Stimulated activated CD4-positive, alpha-beta T cell treated with anti-CD3 and anti-CD28 coated beads, Interleukin-15, amount 100 ng/mL, for 1 hour (primary cell): ENCODE measurements around the gene KCNJ12.
"Not testable (repeated sequence)": the region's sequence is repeated elsewhere in the genome, so short reads cannot be mapped to it uniquely, and the experiment has no call there.

Experiments used
- DNase-seq, 2 donors: peaks; one replicate each; pipeline ENCODE4 v3.0.0-alpha.2; 2020; ENCODE audit warnings: low read depth in 1 of 2, low spot score in 1 of 2

KCNJ12 gene

DNA sequence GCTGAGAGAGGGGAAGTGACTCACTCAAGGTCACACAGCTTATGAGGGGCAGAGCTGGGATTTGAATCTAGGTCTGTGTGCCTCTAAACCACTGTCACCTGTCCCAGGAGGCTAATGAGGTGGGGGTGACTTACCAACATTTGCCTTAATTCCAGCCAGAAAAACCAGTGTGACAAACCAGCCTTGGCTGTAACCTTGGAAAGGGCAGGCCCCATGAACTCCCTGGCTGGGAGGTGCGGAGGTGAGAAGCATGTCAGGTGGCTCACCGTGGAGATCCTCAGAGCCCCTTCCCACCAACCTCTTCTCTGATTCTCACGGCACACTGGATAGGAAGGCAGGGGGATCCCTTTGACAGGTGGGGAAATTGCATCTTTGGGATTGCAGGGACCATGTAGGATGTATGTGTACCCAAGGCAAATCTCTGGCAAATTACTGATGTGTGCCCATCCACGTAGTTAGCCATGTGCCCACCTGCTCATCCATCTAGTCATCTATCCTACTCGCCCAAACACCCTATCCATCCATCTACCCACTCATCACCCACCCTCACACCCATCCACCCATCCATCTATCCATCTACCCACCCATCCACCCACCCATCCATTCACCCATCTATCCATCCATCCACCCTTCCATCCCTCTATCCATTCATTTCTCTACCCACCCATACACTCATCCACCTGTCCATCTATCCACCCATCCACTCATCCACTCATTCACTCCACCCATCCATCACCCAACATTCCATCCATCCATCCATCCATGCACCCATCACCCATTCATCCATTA lies 30.7 kb downstream of the KCNJ12 start:
- DNase-seq = not testable (repeated sequence)

DNA sequence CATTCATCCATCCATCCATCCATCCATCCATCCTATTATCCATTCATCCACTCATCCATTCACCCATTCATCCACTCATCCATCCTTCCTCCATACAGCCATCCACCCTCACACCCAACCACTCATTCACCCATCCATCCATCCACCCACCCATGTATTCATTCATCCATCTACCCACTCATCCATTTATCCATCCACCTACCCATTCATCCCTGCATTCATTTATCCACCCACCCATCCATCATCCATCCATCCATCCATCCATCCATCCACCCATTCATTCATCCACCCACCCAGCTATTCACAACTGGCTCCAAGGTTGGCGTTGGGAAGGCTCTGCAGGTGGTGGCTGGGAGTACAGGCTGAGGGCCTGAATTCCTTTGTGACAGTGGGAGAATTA lies 31.6 kb downstream of the KCNJ12 start:
- DNase-seq = not testable (repeated sequence)

DNA sequence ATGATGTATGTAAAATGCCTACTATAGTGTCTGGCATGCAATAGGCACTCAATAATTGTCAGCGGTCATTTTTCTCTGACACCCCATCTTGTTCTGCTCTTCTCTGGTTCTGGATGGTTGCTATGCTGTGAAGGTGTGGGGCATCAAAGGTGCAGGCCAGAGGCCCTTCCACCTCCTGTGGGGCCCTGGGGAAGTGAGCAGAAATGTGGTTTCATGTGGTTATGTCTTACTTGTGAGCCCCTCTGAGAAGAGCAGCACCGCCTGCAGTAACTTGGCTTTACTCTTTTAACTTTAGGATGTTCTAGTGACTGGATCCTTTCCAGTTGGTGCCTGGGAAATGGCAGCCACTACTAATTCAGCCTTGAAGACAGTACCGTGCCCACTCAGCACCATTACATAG lies 32.1 kb downstream of the KCNJ12 start:
- not testable (repeated sequence) for DNase-seq

DNA sequence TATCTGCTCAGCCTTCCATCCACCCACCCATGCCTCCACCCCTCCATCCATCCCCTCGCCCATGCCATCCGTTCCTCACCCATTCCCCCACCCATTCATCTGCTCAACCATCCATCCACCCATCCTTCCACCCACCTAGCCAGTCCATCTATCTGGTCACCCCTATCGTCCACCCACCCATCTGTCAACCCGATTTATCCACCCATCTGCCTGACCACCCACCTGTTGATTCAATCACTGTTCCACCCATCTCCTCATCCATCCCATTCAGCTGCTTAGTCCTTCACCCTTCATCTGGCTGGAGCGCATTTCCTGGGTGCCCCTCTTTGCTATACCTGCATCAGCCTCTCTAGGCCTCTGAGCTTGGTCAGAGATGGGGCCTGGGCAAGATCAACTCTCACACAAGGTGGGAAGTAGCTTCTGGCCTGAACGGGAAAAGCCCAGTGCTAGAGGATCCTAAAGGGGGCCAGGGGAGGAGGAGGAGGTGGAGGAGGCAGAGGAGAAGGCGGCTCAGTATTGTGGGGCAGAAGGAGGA lies 32.7 kb downstream of the KCNJ12 start:
- DNase-seq = not testable (repeated sequence)

DNA sequence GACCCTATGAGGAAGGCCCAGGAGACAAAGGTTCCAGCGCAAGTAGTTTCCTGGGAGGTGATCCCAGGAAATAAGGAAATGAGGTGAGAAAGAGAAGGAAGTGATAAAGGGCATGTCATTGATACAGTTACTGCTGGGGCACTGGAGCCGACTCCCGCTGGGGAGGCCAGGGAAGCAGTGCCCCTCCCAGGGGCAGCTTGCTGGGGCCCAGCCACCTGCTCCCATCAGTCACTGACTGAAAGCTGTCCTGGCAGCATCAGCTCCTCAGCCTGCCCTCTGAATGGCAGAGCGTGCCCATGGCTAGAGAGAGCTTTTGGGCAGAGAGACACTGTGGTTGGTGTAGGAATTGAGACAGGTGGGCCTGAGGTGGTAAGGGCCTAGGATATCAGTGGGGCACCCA lies 33.2 kb downstream of the KCNJ12 start:
- not testable (repeated sequence) for DNase-seq

DNA sequence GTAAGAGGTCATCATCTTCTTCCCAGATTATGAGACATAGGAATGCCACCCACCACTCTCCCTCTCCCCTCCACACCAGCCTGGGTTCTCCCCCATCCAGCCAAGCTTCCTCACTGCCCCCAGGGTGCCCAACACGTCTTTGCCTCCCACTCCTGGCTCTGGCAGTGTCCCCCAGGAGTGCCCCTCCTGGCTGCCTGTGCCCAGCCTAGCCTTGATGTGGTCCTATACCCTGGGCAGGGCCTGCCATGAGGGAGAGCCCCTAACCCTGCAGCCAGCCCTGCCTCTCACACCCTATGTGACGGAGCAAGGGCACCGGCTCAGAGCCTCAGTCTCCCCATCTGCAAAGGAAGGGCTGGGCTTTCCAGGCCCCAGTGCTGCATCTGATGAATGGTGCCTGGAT lies 33.8 kb downstream of the KCNJ12 start:
- not testable (repeated sequence) for DNase-seq

DNA sequence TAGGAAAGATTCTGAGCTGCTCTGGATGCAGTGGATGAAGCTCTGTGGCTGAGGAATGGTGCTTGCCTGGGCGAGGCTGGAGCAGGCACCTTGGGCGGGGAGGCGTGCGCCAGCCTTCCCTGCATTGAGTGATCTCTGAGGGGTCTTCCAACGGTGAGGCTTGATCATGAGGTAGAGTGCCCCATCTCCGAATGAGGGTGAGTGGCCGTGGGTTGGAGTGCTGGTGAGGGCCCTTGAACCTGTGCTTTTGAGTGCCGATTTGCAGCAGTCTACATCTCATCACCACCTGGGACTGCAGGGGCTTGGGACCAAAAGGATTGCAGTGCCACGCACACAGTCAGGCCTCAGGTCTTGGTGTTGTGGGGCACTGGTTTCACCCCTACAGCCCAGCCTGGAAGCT lies 34.2 kb downstream of the KCNJ12 start:
- not testable (repeated sequence) for DNase-seq

DNA sequence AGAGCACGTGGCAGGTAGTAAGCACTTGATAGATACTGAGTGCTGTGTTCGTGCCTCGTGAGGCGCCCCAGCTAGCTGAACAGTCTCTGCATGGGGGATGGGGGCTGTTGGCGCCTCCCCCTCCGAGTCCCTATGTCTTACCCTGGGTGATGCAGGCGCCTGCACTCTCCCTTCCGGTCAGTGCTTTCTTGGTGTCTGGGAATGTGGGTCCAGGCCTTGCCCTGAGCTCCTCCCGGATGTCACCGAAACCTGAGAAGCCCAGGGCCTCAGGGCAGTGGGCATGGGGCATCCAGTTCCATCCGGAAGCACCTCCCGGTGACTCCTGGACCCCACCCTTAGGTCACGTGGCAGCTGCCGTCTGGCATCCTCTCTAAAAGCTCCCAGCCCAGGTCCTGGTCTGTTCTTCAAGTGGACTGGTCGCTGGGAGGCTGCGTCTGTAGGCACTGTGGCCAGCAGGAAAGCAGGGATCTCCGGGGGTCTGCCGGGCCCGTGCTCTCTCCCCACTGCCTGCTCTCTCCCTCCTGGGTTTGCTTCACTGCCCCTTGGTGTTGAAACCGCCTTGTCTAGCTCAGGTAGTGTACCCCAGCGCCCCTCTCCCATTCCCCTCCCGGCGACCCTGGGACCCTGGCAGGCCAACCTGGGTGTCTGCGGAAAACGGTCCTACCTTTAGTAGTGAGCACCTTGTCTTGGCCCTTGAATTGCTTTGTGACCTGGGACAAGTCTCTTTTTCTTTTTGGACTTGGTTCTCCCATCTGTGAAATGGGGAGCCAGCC lies 34.9 kb downstream of the KCNJ12 start:
- not testable (repeated sequence) for DNase-seq

DNA sequence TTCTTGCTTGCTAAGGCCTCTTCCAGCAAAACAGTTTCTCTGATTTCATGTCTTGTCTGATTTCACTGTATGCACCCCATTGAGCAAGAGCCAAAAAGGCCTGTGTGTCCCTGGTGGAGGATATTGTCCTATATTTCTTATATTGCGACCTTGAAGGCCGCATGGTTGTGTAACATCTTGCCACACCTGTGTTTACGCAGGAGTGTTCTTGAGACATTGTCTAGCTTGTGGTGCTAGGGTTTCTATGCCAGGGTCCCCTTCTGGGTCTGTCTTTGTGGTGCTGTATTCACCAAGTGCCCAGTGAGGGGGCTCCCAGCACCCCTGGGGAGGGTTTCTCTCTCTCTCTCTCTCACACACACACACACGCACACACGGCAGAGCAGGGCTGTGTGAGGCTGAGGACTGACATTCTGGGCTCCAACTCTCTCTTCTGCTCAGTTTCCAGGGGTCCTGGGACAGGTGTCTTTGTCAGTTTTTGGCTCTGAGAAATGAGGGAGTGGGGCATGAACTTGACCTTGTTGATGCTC lies 35.6 kb downstream of the KCNJ12 start:
- DNase-seq = not testable (repeated sequence)

DNA sequence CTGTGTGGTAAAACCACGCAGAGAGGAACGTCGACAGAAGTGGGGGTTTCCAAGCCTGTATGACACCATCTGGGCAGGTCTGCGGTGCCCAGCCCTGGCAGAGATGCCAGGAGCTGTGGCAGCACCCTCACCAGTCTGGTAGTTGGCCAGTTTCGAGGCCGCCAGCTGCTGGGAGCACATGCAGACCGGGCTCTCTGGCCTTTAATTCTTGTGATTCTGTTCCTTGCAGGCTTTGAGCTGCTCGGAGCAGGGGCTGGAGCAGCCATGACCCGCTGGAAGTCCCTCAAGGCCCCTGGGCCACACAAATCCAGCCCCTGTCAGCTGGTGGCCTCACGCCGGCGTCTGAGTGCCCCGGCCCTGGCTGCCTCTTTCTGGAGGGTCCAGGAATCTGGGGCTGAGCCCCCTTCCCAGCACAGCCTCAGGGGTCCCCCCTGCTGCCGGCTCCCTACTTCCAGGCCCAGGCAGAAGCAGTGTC lies 36.1 kb downstream of the KCNJ12 start:
- not testable (repeated sequence) for DNase-seq

DNA sequence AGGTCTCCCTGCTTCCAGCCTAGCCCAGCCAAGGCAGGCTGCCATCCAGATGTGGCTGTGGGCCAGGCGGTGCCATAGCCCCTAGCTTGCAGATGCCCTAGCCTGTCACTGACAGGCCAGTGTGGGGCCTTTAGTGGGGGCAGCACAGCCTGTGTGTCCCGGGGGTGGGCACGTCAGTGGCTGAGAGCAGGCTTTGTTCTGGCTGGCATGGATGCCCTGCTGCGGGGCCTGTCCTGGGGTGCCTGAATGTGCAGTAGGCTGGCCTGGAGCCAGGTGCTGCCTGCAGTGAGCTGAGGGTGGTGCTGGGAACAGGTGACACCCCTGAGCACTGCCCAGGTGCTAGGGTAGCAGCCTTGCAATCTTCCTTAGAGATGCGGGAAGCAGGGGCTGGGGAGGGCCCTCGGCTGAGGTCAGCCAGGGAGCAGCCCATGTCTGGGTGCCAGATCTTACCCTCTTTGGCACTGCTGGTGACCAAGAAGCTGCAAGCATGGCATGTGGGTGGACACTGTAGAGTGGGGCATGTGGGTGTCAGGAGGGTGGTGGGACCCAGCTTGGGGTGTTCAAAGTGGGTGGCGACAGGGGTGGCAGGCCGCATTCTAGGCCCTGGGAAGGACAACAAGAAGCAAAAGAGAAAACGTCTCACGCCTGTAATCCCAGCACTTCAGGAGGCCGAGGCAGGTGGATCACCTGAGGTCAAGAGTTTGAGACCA lies 37.6 kb downstream of the KCNJ12 start:
- not testable (repeated sequence) for DNase-seq

DNA sequence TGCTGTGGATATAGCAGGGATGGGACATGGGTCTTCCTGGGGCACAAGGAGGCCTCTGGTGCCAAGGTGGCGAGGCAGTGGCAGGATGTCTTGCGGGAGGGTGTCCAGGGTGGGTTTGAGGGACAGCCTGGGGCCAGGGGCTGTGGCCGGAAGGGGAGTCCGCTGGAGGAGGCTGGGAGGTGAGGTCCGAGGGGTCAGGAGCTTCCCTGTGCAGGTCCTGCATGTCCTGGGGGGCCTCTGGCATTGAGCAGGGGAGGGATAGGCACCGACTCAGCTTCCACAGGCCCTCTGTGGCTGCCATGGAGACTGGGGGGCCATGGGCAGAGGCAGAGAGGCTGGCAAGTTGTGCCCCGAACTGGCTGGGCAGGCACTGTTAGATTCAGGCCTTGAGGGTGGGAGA lies 38.5 kb downstream of the KCNJ12 start:
- not testable (repeated sequence) for DNase-seq

DNA sequence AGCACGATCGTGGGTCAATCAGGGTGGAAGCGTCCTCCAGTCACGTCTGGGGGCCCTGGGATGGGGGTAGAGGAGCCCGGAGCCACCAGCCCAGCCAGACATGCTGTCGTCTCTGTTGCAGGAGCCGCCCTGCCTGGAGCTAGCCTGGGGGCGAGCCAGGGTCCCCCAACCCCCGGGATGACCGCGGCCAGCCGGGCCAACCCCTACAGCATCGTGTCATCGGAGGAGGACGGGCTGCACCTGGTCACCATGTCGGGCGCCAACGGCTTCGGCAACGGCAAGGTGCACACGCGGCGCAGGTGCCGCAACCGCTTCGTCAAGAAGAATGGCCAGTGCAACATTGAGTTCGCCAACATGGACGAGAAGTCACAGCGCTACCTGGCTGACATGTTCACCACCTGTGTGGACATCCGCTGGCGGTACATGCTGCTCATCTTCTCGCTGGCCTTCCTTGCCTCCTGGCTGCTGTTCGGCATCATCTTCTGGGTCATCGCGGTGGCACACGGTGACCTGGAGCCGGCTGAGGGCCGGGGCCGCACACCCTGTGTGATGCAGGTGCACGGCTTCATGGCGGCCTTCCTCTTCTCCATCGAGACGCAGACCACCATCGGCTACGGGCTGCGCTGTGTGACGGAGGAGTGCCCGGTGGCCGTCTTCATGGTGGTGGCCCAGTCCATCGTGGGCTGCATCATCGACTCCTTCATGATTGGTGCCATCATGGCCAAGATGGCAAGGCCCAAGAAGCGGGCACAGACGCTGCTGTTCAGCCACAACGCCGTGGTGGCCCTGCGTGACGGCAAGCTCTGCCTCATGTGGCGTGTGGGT lies 39.2 kb downstream of the KCNJ12 start:
- not testable (repeated sequence) for DNase-seq

DNA sequence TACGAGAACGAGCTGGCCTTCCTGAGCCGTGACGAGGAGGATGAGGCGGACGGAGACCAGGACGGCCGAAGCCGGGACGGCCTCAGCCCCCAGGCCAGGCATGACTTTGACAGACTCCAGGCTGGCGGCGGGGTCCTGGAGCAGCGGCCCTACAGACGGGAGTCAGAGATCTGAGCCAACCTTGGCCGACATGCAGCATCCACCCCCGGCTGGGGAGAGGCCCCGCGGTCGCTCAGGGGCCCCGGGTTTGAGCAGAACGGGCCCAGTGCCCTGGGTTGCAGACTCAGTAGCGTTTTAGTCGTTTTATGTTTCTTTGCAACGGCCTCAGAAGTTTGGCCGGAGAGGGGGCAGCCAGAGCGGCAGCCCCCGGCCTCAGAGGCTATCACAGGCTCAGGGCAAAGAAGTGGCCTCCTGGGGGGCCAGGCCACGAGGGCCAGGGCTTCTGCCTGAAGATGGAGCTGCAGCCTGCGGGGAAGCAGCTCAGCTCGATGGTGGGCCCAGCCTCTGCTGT lies 40.4 kb downstream of the KCNJ12 start:
- not testable (repeated sequence) for DNase-seq

DNA sequence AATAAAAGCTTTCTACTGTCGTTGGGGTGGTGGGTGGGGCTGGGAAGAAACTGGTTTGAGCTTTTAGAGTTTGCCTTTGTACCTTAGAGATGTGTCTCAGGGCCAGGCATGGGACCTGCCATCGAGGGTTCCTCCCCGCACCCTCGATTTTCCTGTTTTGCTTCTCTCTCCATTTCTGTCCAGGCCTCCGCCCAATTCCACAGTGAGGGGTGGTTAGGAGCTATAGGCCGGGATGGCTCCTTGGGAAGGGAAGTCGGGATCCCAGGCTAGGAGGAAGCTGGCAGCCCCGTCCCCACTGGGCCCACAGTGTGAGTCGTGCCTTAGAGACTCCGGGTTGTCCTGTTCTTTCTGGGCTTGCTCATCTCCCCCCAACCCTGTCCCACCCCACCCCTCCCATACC lies 41.2 kb downstream of the KCNJ12 start:
- not testable (repeated sequence) for DNase-seq

DNA sequence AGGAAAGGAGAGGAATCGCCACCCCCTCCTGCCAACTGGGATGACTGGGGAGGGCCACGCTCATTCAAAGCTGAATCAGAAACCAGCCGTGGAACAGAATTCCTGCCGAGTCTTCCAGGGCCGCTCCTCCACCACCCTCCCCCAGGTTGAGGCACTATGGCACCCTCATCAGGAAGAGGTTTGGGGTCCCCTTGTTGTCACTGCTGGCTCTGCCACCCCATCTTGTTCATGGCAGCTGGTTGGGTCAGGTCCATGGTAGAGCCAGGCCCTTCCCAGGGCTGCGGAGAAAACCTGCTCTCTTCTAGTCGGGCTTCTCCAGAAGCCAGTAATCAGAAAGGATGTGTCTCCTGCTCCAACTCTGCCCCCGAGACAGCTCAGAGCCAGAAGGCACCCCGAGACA lies 41.8 kb downstream of the KCNJ12 start:
- DNase-seq = no peak

DNA sequence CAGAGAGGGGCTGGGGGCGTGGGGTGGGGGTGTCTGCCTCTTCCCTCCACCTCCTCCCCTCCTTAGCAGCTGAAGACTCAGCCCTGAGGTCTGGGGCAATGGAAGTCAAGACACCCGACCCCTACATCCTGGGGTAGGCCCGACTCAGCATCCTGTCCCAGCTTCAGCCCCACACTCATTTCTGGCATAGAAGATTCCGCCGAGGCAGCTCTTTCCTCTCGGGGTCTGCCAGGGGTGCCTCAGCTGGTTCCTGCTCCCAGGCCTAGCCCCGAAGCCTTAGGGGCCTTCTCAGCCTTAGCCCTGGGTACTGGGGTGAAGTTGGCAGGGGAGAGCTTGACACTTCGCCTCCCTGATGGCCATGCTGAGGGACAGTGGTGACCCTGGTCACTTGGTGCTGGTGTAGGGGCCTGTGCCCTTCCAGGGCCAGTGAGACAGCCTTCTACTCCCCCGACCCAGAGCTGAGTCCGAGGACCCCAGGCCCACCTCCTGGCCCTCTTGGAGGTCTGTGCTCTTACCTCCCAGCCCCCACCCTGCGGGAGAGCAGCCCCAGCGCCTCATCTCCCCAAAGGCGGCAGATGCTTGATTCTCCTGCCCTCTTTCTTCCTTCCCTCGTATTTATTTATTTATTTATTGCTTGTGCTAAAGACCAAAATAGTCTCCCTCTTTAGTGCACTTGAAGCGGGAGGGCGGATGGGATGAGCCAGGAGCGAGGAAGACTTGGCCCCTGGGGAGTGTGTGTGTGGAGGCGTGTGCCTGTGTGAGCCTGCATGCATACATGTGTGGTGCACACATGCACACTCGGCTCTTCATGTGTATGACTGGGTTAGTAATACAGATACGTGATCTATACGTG lies 42.5 kb downstream of the KCNJ12 start:
- no peak for DNase-seq

DNA sequence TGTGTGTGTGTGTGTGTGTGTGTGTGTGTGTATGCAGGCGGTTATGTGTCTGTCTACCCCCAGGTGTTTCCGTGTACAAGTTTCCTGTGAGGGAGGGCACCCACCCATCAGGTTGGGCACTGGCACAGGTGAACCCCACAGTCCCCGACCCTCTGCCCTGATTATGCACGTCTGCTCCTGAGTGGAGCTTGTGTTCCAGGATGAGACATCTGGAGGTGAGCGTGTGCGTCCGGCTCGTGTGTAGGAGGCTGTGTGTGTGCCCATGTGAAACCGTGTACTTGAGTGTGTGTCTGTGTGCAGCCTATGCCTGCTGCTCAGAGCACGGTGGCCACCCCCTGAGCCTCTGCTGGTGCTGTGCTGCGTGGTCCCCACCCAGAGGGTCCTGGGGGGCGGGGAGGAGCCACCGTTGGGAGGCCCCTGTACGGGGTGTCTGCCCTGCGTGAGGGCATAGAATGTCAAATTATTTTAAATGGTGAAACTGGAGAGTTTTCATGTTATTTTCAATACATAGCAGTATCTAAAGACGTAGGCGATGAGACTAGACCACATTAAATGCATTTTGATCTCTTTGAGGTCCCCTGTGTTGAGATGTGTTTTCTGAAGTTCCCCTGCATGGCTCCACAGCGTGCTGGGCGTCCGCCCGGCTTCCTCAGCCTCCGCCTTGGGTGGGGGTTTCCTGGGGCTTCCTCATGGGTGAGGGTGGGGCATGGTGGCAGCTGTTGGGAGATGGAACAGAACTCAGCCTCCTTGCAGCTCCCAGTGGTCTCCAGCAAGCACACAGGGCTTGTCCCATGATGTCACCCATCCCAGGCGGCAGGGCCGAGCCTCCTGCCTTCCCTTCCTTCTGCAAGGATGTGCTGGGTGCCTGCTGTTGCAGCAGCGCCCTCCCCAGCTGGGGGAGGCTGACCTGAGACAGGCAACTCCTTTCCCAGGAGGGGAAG lies 43.4 kb downstream of the KCNJ12 start:
- peak in 1 of 2 donors; percentile 21 for DNase-seq
